Eye (tissue), 1 donor: ENCODE results near the gene KRT5.
"Not testable (repeated sequence)": the region's sequence is repeated elsewhere in the genome, so short reads cannot be mapped to it uniquely, and the experiment has no call there.

Experiments used
- DNase-seq: peaks from one replicate; pipeline ENCODE4 v3.0.0-alpha.2; 2015

Gene KRT5

GRCh38 chr12:52493172-52493571 is 27.0 kb downstream of the KRT5 start, which contains the start of gene KRT6A:
KRT6A (minus strand) TSS chr12:52493257; CDS start chr12:52493188, 69 bp downstream.
- no peak for DNase-seq

GRCh38 chr12:52492405-52492804 is 27.8 kb downstream of the KRT5 start:
- not testable (repeated sequence) for DNase-seq

- DNase-seq = not testable (repeated sequence)
Measured at GRCh38 chr12:52491495-52491894, 28.7 kb downstream of the KRT5 start.

GRCh38 chr12:52488736-52489135 is 31.5 kb downstream of the KRT5 start:
- no peak for DNase-seq

GRCh38 chr12:52487744-52488443 is 32.3 kb downstream of the KRT5 start:
- not testable (repeated sequence) for DNase-seq

GRCh38 chr12:52487211-52487610 is 33.0 kb downstream of the KRT5 start:
- DNase-seq = peak; percentile 11

GRCh38 chr12:52486166-52487105 is 33.8 kb downstream of the KRT5 start:
- no peak for DNase-seq

GRCh38 chr12:52480073-52480472 is 40.1 kb downstream of the KRT5 start:
- no peak for DNase-seq

GRCh38 chr12:52477651-52478050 is 42.5 kb downstream of the KRT5 start:
- no peak for DNase-seq

GRCh38 chr12:52474212-52474611 is 46.0 kb downstream of the KRT5 start:
- no peak for DNase-seq

- DNase-seq = no peak
Measured at GRCh38 chr12:52473768-52474167, 46.4 kb downstream of the KRT5 start, which contains the start of gene KRT6C. KRT6C (minus strand) TSS chr12:52473805; CDS start chr12:52473737, 68 bp downstream.

GRCh38 chr12:52469853-52470252 is 50.3 kb downstream of the KRT5 start:
- no peak for DNase-seq

GRCh38 chr12:52464897-52465296 is 55.3 kb downstream of the KRT5 start:
- DNase-seq = no peak
